ENCODE data around the gene PEG3. TPM values are rescaled to one million over a fixed set of nuclear protein-coding genes. Genes with fewer than 3 reads are reported as not detected.

Gene PEG3
- total and polyA plus RNA-seq, 2 experiments from 2014 or later, result not detected

GRCh38 chr19:56880592-56881190 lies 40.2 kb upstream of the PEG3 start:
- TF ChIP-seq CTCF (IDR thresholded peaks at IDR 0.05; ENCODE audit: poor library complexity) (no peak), EZH2 (IDR thresholded peaks at IDR 0.05; ENCODE audit: borderline replicate concordance) (no peak), EZH2phosphoT487 (IDR thresholded peaks at IDR 0.05; ENCODE audit: low read depth, severe bottlenecking, unreplicated experiment) (no peak)
- Histone ChIP-seq H4K20me1 (ENCODE audit: insufficient read depth, poor library complexity, severe bottlenecking) (no peaks in the 10 kb centered on the region), H3K4me1 (ENCODE audit: insufficient read depth) (no peaks in the 10 kb centered on the region), H3K36me3 (replicated peaks; ENCODE audit: insufficient read depth, low read depth) (no peaks in the 10 kb centered on the region), H3K9me3 (ENCODE audit: low read depth) (no peaks in the 10 kb centered on the region), H3K27me3 (no peaks in the 10 kb centered on the region), H3K27ac (no peak overlapping the region), H3K4me3 (no peak overlapping the region), H3K4me2 (no peak overlapping the region), H2AFZ (no peak overlapping the region), H3K9me2 (replicated peaks; ENCODE audit: insufficient read depth) (no peaks in the 10 kb centered on the region), H3K79me2 (no peaks in the 10 kb centered on the region)
- no peak for DNase-seq (ENCODE audit: low spot score)
- WGBS (ENCODE audit: low lambda C conversion rate, missing lambda C conversion rate), result 72% methylated on average over 5 of the region's 5 CpGs

- Histone ChIP-seq H3K36me3 (replicated peaks; ENCODE audit: insufficient read depth, low read depth) (no peaks in the 10 kb centered on the region), H3K4me1 (ENCODE audit: insufficient read depth) (no peaks in the 10 kb centered on the region), H3K27me3 (no peaks in the 10 kb centered on the region), H3K27ac (no peak overlapping the region), H3K79me2 (no peaks in the 10 kb centered on the region), H2AFZ (no peak overlapping the region), H4K20me1 (ENCODE audit: insufficient read depth, poor library complexity, severe bottlenecking) (no peaks in the 10 kb centered on the region), H3K4me3 (no peak overlapping the region), H3K4me2 (no peak overlapping the region), H3K9me2 (replicated peaks; ENCODE audit: insufficient read depth) (no peaks in the 10 kb centered on the region), H3K9me3 (ENCODE audit: low read depth) (no peaks in the 10 kb centered on the region)
- TF ChIP-seq EZH2phosphoT487 (IDR thresholded peaks at IDR 0.05; ENCODE audit: low read depth, severe bottlenecking, unreplicated experiment), result no peak
- TF ChIP-seq EZH2 (IDR thresholded peaks at IDR 0.05; ENCODE audit: borderline replicate concordance), result no peak
- 71% methylated on average over 19 of the region's 19 CpGs for WGBS (ENCODE audit: low lambda C conversion rate, missing lambda C conversion rate)
- no peak for DNase-seq (ENCODE audit: low spot score)
Measured at GRCh38 chr19:56877069-56877715, 36.7 kb upstream of the PEG3 start.

GRCh38 chr19:56875717-56876116 lies 35.2 kb upstream of the PEG3 start:
- TF ChIP-seq EZH2 (IDR thresholded peaks at IDR 0.05; ENCODE audit: borderline replicate concordance) (no peak), EZH2phosphoT487 (IDR thresholded peaks at IDR 0.05; ENCODE audit: low read depth, severe bottlenecking, unreplicated experiment) (no peak), CTCF (IDR thresholded peaks at IDR 0.05; ENCODE audit: poor library complexity) (no peak)
- H3K4me3 ChIP-seq, result no peak overlapping the region
- H3K79me2 ChIP-seq, result no peaks in the 10 kb centered on the region
- DNase-seq (ENCODE audit: low spot score), result no peak
- no peak overlapping the region for H2AFZ ChIP-seq
- H3K4me1 ChIP-seq (ENCODE audit: insufficient read depth), result no peaks in the 10 kb centered on the region
- no peaks in the 10 kb centered on the region for H3K9me2 ChIP-seq (replicated peaks; ENCODE audit: insufficient read depth)
- WGBS (ENCODE audit: low lambda C conversion rate, missing lambda C conversion rate), result 86% methylated on average over 3 of the region's 3 CpGs
- H4K20me1 ChIP-seq (ENCODE audit: insufficient read depth, poor library complexity, severe bottlenecking), result no peaks in the 10 kb centered on the region
- no peaks in the 10 kb centered on the region for H3K27me3 ChIP-seq
- H3K27ac ChIP-seq, result no peak overlapping the region
- H3K36me3 ChIP-seq (replicated peaks; ENCODE audit: insufficient read depth, low read depth), result no peaks in the 10 kb centered on the region
- H3K9me3 ChIP-seq (ENCODE audit: low read depth), result no peaks in the 10 kb centered on the region
- no peak overlapping the region for H3K4me2 ChIP-seq

DNA sequence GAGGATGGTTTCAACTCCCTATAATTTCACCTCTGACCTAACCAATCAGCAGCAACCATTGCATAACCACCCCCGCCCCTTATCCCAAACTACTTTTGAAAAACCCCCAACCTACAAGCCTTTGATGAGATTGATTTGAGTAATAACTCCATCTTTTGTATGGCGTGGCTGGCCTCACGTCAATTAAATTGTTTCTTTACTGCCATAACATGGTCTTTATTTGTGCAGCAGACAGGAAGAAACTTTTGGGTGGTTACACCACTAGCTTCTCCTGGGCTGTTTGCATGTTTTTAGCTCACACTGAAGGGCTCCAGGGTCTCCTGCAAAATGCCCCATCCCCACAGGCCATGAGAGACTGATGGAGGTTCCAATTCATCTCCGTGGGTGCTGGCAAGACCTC lies 34.0 kb upstream of the PEG3 start:
- TF ChIP-seq EZH2 (IDR thresholded peaks at IDR 0.05; ENCODE audit: borderline replicate concordance) (no peak), EZH2phosphoT487 (IDR thresholded peaks at IDR 0.05; ENCODE audit: low read depth, severe bottlenecking, unreplicated experiment) (no peak), CTCF (IDR thresholded peaks at IDR 0.05; ENCODE audit: poor library complexity) (no peak)
- Histone ChIP-seq H3K9me2 (replicated peaks; ENCODE audit: insufficient read depth) (no peaks in the 10 kb centered on the region), H4K20me1 (ENCODE audit: insufficient read depth, poor library complexity, severe bottlenecking) (no peaks in the 10 kb centered on the region), H3K9me3 (ENCODE audit: low read depth) (no peaks in the 10 kb centered on the region), H3K4me2 (no peak overlapping the region), H3K36me3 (replicated peaks; ENCODE audit: insufficient read depth, low read depth) (no peaks in the 10 kb centered on the region), H3K4me3 (no peak overlapping the region), H3K79me2 (no peaks in the 10 kb centered on the region), H3K4me1 (ENCODE audit: insufficient read depth) (no peaks in the 10 kb centered on the region), H3K27me3 (no peaks in the 10 kb centered on the region), H3K27ac (no peak overlapping the region), H2AFZ (no peak overlapping the region)
- DNase-seq (ENCODE audit: low spot score), result no peak
- 56% methylated on average over 4 of the region's 4 CpGs for WGBS (ENCODE audit: low lambda C conversion rate, missing lambda C conversion rate)
